Stimulated activated naive CD4-positive, alpha-beta T cell (primary cell): Measurements from ENCODE around the gene MTLN.
"Not testable (repeated sequence)": the region's sequence is repeated elsewhere in the genome, so short reads cannot be mapped to it uniquely, and the experiment has no call there.

Experiments used
- DNase-seq, 6 experiments: peaks; one replicate each; lab custom pipeline; 2025; lab: John Stamatoyannopoulos, UW

MTLN gene

DNA sequence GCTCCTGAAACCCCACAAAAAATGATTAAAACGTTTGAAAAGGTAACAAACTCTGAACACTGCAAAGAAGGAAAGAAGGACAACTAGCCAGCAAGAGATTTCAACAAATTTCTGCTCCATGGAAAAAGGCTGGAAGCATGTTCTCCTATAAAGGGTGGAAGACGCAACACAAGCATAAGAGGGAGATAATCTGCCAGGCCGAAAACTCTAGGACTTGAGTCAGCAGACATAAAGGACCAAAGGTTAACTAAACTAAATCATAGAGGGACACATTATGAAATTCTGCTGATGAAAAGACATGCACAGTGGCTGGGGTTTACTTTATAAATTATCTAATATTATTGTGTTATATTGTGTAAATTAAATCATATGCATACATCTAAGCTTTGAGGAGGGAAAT lies 14.3 kb downstream of the MTLN start:
- DNase-seq, result no peak

DNA sequence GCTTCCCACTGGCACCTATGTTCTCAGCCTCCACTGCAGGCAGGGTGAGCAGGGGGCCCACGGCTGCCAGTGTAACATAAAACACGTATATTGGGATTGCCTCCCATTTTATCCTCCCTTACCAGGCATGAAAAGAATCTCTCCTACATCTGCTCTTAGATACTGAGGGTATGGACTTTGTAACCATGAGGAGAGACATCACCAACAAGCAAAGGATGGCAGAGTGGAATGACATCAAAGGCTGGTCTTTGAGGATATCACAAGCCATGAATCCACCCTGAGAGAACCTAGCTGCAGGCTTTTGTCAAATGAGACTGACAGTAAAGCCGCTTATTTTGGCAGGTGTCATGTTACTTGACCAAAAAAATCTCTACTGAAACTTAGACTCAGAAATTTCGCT lies 14.9 kb downstream of the MTLN start:
- no peak for DNase-seq

DNA sequence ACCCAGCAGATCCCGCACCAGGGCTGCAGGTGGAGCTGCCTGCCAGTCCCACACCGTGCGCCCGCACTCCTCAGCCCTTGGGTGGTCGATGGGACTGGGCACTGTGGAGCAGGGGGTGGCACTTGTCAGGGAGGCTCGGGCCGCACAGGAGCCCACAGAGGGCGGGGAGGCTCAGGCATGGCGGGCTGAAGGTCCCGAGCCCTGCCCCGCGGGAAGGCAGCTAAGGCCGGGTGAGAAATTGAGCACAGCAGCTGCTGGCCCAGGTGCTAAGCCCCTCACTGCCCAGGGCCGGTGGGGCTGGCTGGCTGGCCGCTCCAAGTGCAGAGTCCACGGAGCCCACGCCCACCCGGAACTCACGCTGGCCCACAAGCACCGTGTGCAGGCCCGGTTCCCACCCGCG lies 22.2 kb downstream of the MTLN start:
- DNase-seq, result not testable (repeated sequence)

DNA sequence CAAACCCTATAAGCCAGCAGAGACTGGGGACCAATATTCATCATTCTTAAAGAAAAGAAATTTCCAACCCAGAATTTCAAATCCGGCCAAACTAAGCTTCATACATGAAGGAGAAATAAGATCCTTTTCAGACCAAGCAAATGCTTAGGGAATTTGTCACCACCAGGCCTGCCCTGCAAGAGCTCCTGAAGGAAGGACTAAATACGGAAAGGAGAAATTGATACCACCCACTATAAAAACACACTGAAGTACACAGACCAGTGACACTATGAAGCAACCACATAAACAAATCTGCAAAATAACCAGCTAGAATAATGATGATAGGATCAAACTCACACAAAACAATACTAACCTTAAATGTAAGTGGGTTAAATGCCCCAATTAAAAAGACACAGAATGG lies 29.9 kb downstream of the MTLN start:
- no peak for DNase-seq

DNA sequence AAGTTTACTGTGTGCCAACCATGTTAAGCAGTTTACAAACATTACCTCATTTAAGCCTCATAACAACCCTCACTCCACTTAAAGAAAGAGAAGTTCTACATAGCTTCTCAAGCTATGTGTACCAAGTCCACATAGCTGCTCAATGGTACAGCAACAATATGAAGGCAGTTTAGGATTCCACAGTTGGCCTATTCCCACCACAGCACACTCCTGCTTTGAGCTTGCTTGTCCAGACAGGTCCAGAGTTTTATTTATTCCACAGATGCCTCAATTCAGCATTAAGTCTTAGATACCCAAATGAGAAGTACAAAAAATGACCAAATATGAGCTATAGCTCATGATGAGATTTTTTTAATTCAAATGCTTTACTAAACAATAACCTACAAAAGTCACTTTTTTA lies 32.3 kb downstream of the MTLN start:
- no peak for DNase-seq

DNA sequence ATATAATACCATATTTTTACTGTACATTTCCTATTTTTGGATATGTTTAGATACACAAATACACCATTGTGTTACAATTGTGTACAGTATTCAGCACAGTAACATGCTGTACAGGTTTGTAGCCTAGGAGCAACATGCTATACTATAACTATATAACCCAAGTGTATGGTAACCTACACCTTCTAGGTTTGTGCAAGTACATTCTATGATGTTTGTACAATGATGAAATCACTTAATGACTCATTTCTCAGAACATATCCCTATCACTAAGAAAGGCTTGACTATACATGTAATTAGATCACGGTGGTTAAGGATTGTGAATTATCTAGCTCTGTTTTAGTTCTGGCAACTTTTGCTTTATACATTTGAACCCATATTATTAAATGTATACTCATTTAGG lies 38.8 kb downstream of the MTLN start:
- no peak for DNase-seq

DNA sequence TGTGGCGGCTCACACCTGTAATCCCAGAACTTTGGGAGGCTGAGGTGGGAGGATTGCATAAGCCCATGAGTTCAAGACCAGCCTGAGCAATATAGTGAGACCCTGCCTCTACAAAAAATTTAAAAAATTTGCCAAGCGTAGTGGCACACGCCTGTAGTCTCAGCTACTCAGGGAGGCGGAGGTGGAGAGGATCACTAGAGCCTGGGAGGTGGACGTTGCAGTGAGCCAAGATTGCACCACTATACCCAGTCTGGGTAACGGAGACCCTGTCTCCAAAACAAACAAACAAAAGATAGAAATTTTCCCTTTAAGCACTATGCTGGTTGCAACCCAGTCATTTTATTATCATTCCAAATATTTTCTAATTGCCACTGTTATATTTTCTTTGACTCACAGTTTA lies 39.8 kb downstream of the MTLN start:
- no peak for DNase-seq

DNA sequence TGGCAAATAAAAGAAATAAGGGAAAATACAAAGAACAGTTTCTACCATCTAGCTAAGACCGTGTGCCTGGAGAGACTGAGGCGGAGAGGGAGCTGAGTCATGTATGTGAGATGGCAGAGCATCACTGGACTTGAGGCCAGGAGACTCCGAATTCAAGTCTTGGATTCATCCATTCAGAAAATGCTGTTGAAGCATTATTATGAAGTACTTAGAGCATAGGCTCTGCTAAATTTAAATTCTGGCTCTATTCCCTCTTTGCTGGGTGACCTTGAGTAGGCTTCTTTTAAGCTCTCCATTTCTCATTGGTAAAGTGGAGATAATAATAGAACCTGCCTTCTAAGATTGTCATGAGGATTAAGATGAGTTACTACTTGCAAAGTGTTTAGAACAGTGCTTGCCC lies 42.2 kb downstream of the MTLN start:
- no peak for DNase-seq

DNA sequence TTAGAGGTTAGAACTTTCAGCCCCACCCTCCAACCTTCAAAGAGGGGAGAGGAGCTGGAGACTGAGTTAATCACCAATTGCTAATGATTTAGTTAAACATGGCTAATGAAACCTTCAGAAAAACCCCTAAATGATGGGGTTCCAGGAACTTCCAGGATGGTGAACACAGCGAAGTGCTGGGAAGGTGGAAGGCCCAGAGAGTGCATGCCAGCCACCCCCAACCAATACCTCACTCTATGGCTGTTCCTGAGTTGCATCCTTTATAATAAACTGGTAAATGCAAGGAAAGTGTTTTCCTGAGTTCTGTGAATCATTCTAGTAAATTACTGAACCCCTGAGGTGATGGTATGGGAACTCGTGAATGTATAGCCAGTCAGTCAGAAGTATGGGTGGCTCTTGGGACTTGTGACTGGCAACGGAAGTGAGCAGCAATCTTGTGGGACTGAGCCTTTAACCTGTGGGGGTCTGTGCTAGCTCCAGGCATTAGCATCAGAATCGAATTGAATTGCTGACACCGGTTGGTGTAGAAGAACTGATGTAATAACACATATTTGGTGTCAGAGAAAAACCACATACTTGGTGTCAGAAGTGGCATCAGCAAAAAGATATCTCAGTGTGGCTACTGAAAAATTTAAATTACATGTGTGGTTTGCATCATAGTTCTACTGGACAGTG lies 44.9 kb downstream of the MTLN start:
- DNase-seq, result no peak

DNA sequence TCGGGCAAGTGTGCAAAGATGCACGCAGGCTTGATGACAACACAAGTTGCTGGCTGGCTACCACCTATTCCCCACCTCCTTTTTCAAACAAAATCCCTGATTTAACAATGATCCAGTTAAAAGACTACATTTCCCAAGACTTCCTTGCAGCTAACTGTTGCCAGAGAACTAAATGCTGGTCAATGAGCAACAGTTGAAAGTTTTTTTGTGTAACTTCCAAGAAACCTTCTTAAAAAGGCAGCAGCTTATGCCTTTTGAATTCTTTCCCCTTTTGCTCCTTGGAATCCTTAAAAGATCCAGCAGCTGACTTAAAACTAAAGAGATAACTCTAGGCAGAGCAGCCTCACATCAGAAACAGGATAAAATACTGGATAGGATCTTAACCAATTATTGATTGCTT lies 46.1 kb downstream of the MTLN start:
- DNase-seq, result no peak
